Measurements from ENCODE around the gene PXK.

The PXK gene

DNA sequence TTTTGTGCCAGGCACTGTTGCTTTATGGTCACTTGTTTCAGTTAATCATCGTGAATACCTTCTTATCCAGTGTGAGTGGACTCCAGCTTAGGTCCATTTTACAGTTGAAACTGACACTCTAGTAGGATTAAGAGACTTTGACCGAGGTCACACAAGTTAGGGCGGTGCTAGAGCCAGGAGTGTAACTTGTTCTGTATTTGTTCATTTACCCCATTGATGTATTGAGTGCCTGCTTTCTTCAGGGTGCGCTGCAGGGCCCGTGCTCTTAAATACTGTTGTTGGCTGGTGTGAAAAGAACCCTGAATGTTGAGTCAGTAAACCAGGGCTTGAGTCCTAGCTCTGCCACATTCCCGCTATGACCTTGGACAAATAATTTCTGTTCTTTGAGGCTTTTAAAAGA is 85.5 kb downstream of the PXK start:
- H3K9ac ChIP-seq (ENCODE audit: insufficient read length), result no peak overlapping the region
- TF ChIP-seq FOXP2 (optimal IDR thresholded peaks at IDR 0.05; ENCODE audit: control extremely low read depth, extremely low read length, insufficient read depth), result no peak
- no peak overlapping the region for H3K27ac ChIP-seq
- H3K9me3 ChIP-seq (ENCODE audit: low read depth, low read length), result no peaks in the 10 kb centered on the region
- no peak overlapping the region for H3K4me3 ChIP-seq
- DNase-seq (ENCODE audit: low read depth, low spot score), result no peak
- H3K36me3 ChIP-seq (ENCODE audit: insufficient read depth, low read length), result no peaks in the 10 kb centered on the region; the same call in 1 of the 2 replicates

DNA sequence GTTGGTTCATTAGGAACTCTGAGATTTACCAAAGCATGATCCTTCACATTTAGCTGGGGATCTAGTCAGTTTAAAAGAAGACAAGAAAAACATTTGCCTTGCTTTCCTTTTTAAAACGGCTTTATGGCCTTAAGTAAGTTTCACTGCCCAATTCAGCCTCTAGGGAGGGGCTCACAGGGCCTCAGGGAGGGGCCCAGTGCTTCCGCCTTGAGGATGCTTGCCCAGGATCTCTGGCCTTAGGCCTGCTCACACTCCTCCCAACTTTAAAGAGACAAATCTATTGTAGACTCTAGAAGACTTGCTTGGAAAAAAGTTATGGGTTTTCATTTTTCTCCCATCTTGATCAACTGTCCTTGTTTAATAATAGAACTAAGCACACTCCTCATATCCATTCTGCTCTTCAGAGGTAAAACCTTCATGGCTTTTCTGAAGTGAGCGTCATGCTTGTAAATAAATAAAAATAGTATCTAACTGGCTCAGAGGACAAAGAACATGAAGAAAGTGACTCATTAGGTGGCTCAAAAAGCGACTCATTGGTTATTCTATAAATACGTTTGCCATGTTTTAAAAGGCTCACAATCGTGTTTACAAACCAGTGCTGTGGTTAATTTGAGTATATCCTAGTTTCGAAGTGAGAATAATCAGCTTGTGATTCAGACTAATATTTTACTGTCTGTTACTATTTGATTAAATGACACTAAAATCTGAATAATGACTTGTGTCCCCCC is 87.3 kb downstream of the PXK start:
- Histone ChIP-seq H3K27ac (no peak overlapping the region), H3K9me3 (ENCODE audit: low read depth, low read length) (no peaks in the 10 kb centered on the region), H3K9ac (ENCODE audit: insufficient read length) (no peak overlapping the region), H3K36me3 (ENCODE audit: insufficient read depth, low read length) (peaks cover 4% of the 10 kb centered on the region; the same call in 1 of the 2 replicates), H3K4me3 (no peak overlapping the region)
- DNase-seq (ENCODE audit: low read depth, low spot score), result no peak
- TF ChIP-seq EZH2 (IDR thresholded peaks at IDR 0.05) (no peak), FOXP2 (optimal IDR thresholded peaks at IDR 0.05; ENCODE audit: control extremely low read depth, extremely low read length, insufficient read depth) (no peak), POLR2AphosphoS5 (IDR thresholded peaks at IDR 0.05; ENCODE audit: borderline replicate concordance, low read depth, low read length) (no peak)

DNA sequence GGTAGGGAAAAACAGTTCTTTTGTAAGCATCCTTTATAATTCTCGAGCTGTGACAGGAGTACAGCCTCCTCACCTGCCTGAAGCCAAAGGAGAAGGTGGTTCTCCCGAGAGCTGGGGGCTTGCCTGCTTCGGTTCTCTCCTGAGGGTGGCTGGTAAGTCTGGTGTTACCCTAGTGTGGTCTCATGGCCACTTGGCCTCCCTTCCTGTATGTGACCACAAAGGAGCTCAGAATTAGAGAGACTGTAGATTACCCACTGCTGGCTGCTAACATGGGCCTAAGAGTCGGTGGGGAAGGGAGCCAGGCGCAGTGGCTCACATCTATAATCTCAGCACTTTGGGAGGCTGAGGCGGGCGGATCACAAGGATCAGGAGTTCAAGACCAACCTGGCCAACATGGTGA is 88.3 kb downstream of the PXK start:
- no peak for DNase-seq (ENCODE audit: low read depth, low spot score)
- no peak for TF ChIP-seq FOXP2 (optimal IDR thresholded peaks at IDR 0.05; ENCODE audit: control extremely low read depth, extremely low read length, insufficient read depth)
- TF ChIP-seq POLR2AphosphoS5 (IDR thresholded peaks at IDR 0.05; ENCODE audit: borderline replicate concordance, low read depth, low read length), result no peak
- TF ChIP-seq EZH2 (IDR thresholded peaks at IDR 0.05), result no peak
- no peaks in the 10 kb centered on the region for H3K9me3 ChIP-seq (ENCODE audit: low read depth, low read length)
- H3K9ac ChIP-seq (ENCODE audit: insufficient read length), result no peak overlapping the region
- no peak overlapping the region for H3K4me3 ChIP-seq
- H3K36me3 ChIP-seq (ENCODE audit: insufficient read depth, low read length), result peaks cover 9% of the 10 kb centered on the region; the same call in 1 of the 2 replicates
- H3K27ac ChIP-seq, result no peak overlapping the region

DNA sequence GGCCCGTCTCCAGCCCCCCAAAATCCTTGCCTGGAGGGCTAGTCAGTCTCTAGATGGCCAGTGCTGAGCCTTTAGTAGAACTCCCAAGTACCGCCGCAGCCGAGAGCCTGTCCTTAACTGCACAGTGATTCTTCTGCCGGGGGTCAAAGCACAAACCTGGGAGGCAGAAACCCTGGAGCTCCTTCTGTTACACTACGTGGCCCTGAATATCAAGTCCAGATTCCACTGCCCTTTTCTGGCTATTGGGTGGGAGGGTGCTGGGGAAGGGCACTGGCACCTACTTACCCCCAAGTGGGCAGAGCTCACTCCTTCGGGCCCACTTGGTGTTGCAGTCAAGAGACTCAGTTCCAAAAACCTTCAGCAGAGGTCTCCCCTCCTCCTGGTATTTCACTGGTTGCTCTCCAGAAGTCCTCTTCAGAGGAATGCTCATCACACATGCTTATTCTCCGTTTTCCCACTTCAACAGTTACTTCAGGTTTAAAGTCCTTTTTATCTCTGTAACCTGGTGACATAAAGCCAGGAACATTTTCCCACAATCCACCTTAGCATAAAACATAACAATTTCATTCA is 90.1 kb downstream of the PXK start:
- no peak for DNase-seq (ENCODE audit: low read depth, low spot score)

DNA sequence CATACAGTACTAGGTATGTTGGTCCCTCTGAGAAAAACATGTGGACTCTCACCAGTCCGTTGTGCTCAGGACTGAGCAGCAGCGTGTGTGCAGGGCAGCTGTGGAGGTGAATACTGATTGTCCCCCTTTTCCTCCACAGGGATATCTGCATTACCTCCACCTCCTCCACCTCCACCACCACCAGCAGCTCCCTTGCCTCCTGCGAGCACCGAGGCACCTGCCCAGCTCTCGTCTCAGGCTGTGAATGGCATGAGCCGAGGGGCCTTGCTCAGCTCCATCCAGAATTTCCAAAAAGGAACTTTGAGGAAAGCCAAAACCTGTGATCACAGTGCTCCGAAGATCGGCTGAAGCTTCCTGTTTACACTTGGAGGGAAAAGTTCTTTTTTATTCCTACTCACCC is 91.9 kb downstream of the PXK start:
- H3K36me3 ChIP-seq (ENCODE audit: insufficient read depth, low read length), result peaks cover 33% of the 10 kb centered on the region
- H3K27ac ChIP-seq, result no peak overlapping the region
- no peak overlapping the region for H3K9ac ChIP-seq (ENCODE audit: insufficient read length)
- H3K4me3 ChIP-seq, result no peak overlapping the region
- no peak for TF ChIP-seq FOXP2 (optimal IDR thresholded peaks at IDR 0.05; ENCODE audit: control extremely low read depth, extremely low read length, insufficient read depth)
- TF ChIP-seq EZH2 (IDR thresholded peaks at IDR 0.05), result no peak
- TF ChIP-seq POLR2AphosphoS5 (IDR thresholded peaks at IDR 0.05; ENCODE audit: borderline replicate concordance, low read depth, low read length), result no peak
- no peaks in the 10 kb centered on the region for H3K9me3 ChIP-seq (ENCODE audit: low read depth, low read length)
- no peak for DNase-seq (ENCODE audit: low read depth, low spot score)

More for the DNA sequence above, 90.1 kb downstream of the PXK start:
- Histone ChIP-seq H3K9ac (ENCODE audit: insufficient read length) (no peak overlapping the region), H3K9me3 (ENCODE audit: low read depth, low read length) (no peaks in the 10 kb centered on the region), H3K36me3 (ENCODE audit: insufficient read depth, low read length) (peaks cover 17% of the 10 kb centered on the region; the same call in 1 of the 2 replicates), H3K4me3 (no peak overlapping the region), H3K27ac (no peak overlapping the region)
- no peak for TF ChIP-seq FOXP2 (optimal IDR thresholded peaks at IDR 0.05; ENCODE audit: control extremely low read depth, extremely low read length, insufficient read depth)
- no peak for TF ChIP-seq POLR2AphosphoS5 (IDR thresholded peaks at IDR 0.05; ENCODE audit: borderline replicate concordance, low read depth, low read length)
- TF ChIP-seq EZH2 (IDR thresholded peaks at IDR 0.05), result no peak

DNA sequence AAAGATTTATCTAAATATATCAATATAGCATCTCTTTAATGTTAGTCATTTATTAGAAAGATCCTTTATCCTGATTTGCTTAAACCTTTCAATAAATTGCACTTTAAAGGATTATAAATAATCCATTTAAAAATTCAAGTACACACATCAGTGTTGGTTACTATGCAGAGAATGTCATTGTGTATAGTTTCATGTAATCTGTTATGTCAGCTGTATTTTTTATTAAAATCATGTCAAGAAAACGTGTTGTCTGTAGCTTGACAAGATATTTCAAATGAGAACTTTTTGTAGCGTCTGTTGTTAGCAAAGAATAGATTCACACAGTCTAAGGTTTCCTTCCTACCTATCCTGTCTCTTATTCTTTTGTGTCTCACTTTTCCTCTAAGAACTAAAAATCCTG is 93.1 kb downstream of the PXK start:
- no peaks in the 10 kb centered on the region for H3K9me3 ChIP-seq (ENCODE audit: low read depth, low read length)
- peaks cover 44% of the 10 kb centered on the region for H3K36me3 ChIP-seq (ENCODE audit: insufficient read depth, low read length)
- H3K9ac ChIP-seq (ENCODE audit: insufficient read length), result no peak overlapping the region
- TF ChIP-seq FOXP2 (optimal IDR thresholded peaks at IDR 0.05; ENCODE audit: control extremely low read depth, extremely low read length, insufficient read depth), result no peak
- no peak for TF ChIP-seq EZH2 (IDR thresholded peaks at IDR 0.05)
- no peak for TF ChIP-seq POLR2AphosphoS5 (IDR thresholded peaks at IDR 0.05; ENCODE audit: borderline replicate concordance, low read depth, low read length)
- no peak for DNase-seq (ENCODE audit: low read depth, low spot score)
- no peak overlapping the region for H3K4me3 ChIP-seq
- H3K27ac ChIP-seq, result no peak overlapping the region

DNA sequence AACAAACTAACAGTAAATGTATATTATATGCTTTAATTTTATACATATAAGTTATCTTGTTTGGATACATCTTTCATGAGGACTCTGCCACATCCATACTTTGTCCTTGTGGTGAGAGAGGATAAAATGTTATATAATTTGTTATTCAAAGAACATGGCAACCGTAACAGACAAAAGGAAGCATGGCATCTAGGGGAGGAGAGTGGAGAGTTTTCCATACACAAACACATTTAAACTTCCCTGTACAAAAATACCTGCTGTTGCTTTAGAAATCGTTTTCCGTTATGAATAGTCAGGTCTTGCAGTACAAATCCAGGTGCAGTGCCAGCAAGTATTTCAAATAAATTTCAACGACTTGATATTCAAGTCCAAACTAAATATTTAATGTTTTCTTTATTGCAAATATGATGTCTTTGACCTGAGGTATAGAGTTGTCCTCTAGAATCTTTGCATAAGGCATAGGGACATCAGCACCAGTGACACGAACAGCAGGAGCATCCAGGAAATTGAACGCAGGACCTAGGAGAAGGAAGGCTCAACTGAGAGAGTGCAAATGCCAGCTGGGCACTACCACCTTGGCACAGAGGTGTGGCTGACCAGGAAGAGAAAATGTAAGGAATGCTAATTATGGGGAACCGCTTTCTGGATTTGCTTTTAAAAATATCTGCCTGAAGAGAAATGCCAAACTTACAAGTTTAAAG is 95.1 kb downstream of the PXK start:
- Histone ChIP-seq H3K9ac (ENCODE audit: insufficient read length) (no peak overlapping the region), H3K4me3 (no peak overlapping the region), H3K36me3 (ENCODE audit: insufficient read depth, low read length) (peaks cover 54% of the 10 kb centered on the region), H3K9me3 (ENCODE audit: low read depth, low read length) (no peaks in the 10 kb centered on the region), H3K27ac (no peak overlapping the region)
- DNase-seq (ENCODE audit: low read depth, low spot score), result no peak
- TF ChIP-seq POLR2AphosphoS5 (IDR thresholded peaks at IDR 0.05; ENCODE audit: borderline replicate concordance, low read depth, low read length) (no peak), EZH2 (IDR thresholded peaks at IDR 0.05) (no peak), FOXP2 (optimal IDR thresholded peaks at IDR 0.05; ENCODE audit: control extremely low read depth, extremely low read length, insufficient read depth) (no peak)

DNA sequence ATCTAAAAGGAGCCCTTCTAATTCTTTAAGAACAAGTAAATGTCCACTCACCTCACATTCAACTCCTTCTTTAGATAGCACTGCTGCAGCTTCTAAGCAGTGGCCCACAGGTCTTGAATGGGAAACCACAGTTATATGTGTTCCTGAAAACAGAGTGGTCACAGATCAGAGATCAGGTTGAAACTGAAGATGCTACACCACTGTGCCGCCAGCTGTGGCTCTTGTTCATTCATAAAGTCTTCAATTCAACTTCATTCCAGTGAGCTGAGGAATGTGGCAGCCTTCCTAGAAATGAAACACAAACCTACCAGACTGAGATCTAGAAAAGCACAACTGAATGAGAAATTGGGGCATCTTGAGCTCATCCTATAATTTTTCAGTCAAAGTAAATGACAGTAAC is 97.0 kb downstream of the PXK start:
- Histone ChIP-seq H3K36me3 (ENCODE audit: insufficient read depth, low read length) (peaks cover 53% of the 10 kb centered on the region), H3K9ac (ENCODE audit: insufficient read length) (no peak overlapping the region)

More for the DNA sequence above, 97.0 kb downstream of the PXK start:
- no peak overlapping the region for H3K27ac ChIP-seq
- H3K4me3 ChIP-seq, result no peak overlapping the region
- TF ChIP-seq FOXP2 (optimal IDR thresholded peaks at IDR 0.05; ENCODE audit: control extremely low read depth, extremely low read length, insufficient read depth) (no peak), POLR2AphosphoS5 (IDR thresholded peaks at IDR 0.05; ENCODE audit: borderline replicate concordance, low read depth, low read length) (no peak), EZH2 (IDR thresholded peaks at IDR 0.05) (no peak)
- no peak for DNase-seq (ENCODE audit: low read depth, low spot score)
- H3K9me3 ChIP-seq (ENCODE audit: low read depth, low read length), result no peaks in the 10 kb centered on the region

Data from SK-N-MC (cell line).